NCI-H1694 (cell line): Measurements from ENCODE around the gene FAM20C.

Experiments
- DNase-seq: peaks from one replicate; lab custom pipeline; 2025; lab: John Stamatoyannopoulos, UW

Gene FAM20C

GRCh38 chr7:159370-160270, 32.8 kb upstream of the FAM20C start:
- DNase-seq = peak; percentile 19

- no peak for DNase-seq
Observed at GRCh38 chr7:160958-161725, 31.2 kb upstream of the FAM20C start.

GRCh38 chr7:162632-163297, 29.6 kb upstream of the FAM20C start:
- no peak for DNase-seq

- no peak for DNase-seq
Observed at GRCh38 chr7:163298-163695, 29.1 kb upstream of the FAM20C start.

GRCh38 chr7:163971-164881, 28.1 kb upstream of the FAM20C start:
- no peak for DNase-seq

- DNase-seq = no peak
Observed at GRCh38 chr7:164882-165660, 27.3 kb upstream of the FAM20C start.

- no peak for DNase-seq
Observed at GRCh38 chr7:165661-166337, 26.6 kb upstream of the FAM20C start.

- DNase-seq = no peak
Observed at GRCh38 chr7:166338-167060, 25.9 kb upstream of the FAM20C start.

- DNase-seq = no peak
Observed at GRCh38 chr7:167090-167855, 25.1 kb upstream of the FAM20C start.

- DNase-seq = no peak
Observed at GRCh38 chr7:167976-168791, 24.2 kb upstream of the FAM20C start.

GRCh38 chr7:169276-170172, 22.8 kb upstream of the FAM20C start:
- no peak for DNase-seq

- no peak for DNase-seq
Observed at GRCh38 chr7:170551-171363, 21.6 kb upstream of the FAM20C start.

GRCh38 chr7:171364-171904, 20.9 kb upstream of the FAM20C start:
- no peak for DNase-seq

- DNase-seq = no peak
Observed at GRCh38 chr7:171912-172515, 20.4 kb upstream of the FAM20C start.
